Left renal cortex interstitium (tissue), 4 donors: ENCODE data around the gene GATAD2B. TPM values are rescaled to one million over a fixed set of nuclear protein-coding genes. Genes with fewer than 3 reads are reported as not detected.

Experiments used
- DNase-seq, 4 donors: peaks; one replicate each; pipeline ENCODE4 v3.0.0-alpha.2; 2013; ENCODE audit warnings: low read depth in 4 of 4, low spot score in 2 of 4, missing footprints in 1 of 4
- polyA plus RNA-seq, 4 donors: library from polyadenylated mRNA; unstranded; fragments of 120-200 nt; gene quantifications; one replicate each; pipeline ENCODE4 v1.2.1, GENCODE V29; 2013; ENCODE audit not compliant: insufficient read length in 4 of 4

Gene GATAD2B
- polyA plus RNA-seq, 4 donors: 22.6 to 37.1 (median 28.9) TPM

DNA sequence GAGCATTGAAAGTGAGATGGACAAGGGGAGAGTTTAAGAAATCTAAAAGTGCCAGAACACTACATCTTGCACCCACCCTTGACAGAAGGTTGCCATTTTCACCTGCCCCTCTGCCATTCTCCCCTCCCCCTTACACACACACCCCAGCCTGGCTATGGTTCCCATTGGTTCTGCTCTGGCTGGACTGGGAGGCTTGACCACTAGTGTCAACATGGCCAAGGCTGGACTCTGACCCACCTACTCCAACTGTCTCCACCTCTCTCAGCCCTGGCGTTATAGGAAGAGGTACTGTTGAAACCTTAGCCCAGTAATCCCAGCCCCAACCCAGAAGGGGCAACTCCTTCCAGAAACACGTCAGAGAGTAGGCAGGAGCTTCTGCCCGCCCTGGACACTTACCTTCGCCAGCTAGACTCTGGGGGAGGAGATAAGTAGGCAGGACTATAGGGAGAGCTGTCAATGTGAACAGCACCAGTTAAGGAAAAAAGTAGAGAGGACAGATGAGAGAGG lies 31.1 kb upstream of the GATAD2B start:
- DNase-seq: no peak

DNA sequence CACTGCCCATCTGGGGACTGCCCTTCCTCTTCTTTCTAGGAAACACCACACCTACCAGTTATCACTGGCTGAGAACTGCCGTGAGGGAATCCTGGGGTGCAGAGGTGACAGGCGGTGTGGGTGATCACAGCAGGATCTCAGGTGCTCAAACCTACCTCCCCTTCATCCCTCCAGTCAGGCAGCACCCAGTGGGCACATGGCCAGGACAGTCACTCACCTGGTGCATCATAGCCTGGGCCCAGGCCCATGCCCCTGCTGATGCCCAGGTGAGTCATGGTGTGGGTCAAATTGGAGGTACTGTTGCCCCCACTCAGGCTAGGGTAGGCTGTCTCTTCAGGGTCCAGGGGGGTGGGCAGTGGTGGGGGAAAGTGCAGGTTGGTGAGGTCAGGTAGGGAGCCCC lies 29.0 kb upstream of the GATAD2B start:
- DNase-seq: no peak

DNA sequence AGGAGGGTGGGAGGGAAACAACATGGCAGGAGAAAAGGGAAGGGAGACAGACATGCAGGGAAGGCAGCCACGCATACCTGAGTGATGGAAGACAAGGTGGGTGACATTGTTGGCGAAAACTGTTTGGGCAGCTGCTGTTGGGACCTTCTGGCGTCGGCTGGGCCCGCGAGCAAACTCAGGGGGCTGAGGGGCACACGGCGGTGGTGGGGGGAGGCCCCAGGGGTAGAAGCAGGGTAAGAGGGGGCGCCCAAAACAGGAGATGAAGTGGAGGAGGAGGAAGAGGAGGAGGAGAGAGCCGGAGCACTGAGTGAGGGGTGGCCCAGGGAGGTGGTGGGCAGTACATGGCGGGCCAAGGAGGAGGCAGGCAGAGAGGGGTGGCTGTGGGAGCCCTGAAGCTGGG lies 28.4 kb upstream of the GATAD2B start:
- no peak for DNase-seq

DNA sequence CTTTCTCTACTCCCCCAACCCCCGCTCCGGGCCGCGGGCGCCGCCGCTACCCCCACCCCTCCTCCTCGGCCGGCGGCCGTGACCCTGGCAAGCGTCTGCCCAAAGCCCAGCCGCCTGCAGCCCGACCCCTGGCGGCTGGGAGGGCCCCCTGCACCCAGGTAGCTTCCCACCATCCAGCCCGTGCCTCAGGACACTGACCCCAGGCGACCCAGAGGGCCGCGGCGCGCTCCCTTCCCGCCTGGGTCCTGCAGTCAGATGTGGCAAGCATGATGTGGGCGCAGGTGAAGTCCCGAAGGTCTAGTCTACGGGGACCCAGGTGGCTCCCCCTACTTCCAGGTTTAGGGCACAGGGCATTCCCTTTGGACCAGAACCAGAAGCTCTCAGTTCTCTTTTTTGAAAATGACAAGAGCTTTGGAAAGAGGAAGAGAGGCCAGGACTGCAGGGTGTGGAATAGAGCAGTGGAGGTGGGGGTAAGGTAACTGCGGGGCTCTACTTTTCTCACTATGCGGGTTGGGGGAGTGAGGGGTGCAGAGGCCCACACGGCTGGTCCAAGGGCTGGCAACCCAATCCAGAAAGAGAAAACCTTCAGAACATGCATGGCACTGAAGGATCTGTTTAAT lies 24.0 kb upstream of the GATAD2B start, which contains the start of gene DENND4B:
TSS of gene DENND4B (minus strand) at position 97 of the 620 bp plus-strand sequence. CDS start 2,344 bp downstream, outside the sequence.
- peak in 1 of 4 donors; percentile 68 for DNase-seq

DNA sequence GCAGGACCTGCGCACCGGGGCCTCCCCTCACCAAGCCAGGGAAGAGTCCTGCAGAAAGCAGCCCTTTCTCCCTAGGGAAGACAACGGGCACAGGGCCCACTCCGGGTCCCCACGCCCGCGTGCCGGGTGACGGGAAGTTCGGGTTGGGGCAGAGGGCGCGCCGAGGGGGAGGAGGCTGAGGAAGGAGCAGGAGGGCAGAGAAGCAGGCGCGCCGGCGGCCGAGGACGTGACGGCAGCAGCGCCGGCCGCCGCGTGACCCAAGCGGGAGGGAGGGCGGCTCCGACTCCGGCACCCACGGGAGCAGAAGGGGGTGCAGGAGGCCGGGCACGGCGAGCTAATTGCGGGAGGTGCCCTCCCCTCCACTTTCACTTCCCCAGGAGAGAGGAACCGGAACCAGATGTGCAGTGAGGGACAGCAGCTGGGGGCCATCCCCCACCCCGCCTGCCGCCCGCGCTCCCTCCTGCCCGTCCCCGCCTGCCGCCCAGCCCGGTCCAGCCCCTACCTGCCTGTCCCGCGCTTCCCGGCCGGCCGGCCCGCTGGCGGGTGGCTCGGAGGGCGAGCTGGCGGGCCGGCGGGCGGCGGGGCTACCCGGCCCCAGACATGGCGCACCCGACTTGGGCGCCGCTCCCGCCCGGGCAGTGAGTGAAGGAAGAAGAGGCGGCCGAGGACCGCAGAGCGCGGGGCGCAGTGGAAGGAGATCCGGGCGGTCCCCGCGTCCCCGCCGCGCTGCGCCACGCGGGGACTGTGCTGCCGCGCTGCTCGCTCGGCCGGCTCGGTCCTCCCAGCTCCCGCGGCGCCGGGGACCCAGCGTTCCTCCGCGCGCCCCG lies 23.2 kb upstream of the GATAD2B start:
- no peak for DNase-seq

DNA sequence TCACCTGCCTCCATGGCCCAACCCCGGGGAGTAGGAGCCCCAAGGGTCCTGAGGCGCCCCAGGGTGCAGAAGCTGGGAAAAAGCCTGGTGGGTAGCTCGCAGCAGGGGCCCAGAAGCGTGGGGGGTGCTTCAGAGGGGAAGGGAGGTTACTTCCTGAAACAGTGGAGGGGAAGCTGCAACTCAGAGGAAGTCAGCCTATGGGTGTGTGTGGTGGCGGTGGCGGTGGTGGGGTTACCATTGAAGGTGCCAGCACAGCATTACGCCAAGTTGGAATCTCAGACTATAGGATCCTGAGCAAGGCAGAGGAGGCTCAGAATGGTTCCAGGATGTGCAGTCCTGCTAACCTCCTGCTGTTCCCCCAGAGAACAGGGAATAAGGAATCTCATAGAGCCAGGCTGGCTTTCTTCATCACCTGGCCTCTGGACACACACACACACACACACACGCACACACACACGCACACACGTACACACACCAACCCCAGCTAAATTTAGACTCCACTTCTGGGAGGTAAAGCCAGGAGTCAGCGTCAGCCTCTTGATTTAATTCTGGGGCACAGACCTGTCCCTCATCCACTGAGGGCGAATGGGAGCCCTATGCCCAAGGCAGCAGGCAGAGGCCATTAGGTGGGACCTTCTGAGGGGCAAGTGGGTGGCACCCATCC lies 22.5 kb upstream of the GATAD2B start:
- DNase-seq: no peak

DNA sequence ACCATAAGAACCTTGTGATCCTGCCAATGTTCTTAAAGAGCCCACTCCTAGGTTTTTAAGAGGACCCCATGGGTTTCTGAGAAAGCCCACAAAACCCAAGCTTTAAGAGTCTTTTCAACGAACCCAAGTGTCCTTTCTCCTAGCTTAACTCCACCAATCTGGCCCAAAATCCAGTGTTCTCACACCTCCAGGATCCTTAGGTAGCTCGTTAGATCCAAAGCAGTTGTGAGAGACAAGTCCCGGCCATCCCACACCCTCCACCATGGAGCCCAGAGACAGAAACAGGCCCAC lies 22.0 kb upstream of the GATAD2B start:
- DNase-seq: no peak

DNA sequence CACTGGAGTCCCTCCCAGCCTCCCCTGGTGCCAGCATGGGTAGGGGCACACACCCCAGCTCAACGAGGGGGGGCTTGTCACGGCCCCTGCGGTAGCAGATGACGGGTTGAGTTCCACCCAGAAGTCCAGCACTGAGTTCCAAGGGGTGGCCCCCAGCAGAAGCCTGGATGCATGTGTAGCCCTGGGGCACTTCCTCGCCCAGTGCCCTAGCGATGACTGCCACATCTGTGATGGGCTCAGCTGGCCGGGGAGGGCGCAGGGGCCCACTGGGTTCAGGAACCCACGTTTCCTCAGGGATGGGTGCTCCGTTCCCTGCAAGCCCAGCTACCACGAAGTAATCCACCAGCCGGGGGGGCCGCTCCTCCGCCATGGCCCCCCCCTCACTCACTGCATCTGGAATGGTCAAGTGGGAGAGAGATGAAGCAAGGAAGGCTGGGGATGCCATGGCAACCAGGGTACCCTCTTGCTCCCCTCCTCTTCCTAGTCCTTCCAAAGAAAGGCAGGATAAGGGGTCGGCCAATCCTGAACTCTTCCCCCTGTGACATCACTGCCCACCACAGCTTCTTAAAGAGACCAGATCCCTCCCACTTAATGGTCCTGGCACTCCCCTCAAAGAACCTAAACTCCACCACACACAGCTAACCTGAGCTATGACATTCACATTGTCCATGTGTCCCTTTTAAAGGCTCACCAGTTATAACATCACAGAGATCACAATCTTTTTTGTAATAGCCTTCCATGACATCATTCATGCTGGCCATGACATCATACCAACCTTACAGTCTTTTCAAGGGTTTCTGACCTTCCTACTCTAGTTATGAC lies 21.4 kb upstream of the GATAD2B start:
- DNase-seq: no peak

DNA sequence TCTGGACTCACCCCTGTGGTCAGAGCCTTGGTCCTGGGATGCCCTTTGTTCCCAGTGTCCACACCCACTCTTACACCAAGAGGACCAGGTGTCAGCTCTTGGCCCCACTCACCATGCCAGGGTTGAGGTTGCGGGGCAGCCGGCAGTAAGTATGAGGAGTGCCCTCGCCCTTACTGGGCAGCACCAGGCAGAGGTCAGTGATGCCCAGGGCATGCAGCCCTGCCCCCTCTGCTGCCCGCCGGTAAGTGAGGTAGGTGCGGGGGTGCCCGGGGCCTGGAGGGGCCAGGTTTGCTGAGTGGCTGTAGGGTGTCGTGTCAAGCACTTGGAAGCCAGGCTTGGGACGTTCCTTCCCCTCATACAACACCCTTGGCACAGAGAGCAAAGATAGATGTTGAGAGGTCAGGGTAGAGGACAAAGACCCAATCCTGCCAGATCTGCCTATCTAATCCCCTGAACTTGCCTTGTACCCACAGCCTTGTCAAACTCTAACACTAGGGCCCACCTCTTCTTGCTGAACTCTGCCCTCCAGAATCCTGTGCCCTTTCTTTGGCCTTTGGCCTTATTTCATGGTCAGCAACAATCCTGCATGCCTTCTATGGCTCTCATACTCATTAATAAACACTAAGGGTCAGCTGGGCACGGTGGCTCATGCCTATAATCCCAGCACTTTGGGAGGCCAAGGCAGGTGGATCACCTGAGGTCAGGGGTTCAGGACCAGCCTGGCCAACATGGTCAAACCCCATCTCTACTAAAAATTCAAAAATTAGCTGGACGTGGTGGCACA lies 20.2 kb upstream of the GATAD2B start:
- DNase-seq: no peak

DNA sequence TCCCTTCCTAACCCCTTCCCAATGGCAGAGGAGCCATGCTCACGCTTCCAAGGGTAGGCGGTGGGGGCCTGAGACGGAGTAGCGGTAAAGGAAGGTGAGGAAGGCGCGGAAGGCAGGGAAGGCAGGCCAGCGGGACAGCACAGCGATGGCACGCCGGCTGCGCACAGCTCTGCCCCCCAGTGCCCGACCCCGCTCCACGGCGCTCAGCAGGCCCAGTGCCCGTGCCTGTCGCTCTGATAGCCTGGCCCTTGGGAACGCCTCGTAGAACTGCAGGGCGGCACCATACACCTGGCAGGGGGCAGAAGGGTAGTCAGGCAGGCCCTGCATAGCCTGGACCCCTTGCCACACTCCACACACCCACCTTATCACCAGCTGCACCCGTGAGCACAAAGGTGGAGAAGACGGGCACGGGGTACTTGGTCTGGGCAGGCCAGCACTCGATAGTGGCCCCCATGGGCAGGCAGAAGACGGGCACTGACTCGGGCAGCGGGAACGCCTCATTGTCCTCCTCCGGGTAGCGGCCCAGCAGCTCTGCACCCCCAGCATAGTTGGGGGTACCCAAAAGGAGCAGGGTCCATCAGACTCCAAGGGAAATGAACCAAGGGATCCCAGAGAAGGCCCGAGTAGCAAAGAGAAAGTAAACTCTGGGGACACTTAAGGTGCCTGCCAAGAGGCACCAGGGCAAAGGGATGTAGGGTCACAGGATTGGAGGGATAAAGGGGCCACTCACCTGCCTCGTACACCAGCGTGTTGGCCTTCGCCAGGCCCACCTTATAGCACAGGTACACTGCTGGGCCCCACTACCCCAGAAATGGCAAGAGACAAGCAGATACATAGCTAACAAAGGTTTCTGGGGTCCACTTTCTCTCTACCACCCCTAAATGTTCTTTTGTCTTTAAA lies 19.3 kb upstream of the GATAD2B start:
- no peak for DNase-seq

DNA sequence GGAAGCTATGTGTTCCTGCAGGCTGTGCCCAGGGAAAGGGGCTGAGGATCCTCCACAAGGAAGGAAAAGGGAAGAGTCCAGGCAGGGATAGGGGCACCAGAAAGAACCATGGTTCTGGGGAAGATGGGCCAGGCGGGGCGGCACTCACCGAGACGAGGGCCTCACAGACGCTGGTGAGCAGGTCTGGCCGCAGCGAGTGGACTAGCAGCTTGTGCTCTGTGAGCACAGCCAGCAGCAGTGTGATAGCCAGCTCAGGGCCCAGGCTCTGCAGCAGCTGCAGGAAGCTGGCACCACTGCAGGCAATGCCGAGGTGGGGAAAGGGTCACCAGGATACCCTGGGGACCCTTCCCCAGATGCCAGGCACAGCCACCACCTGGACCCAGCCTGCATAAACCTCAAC lies 18.0 kb upstream of the GATAD2B start:
- no peak for DNase-seq

DNA sequence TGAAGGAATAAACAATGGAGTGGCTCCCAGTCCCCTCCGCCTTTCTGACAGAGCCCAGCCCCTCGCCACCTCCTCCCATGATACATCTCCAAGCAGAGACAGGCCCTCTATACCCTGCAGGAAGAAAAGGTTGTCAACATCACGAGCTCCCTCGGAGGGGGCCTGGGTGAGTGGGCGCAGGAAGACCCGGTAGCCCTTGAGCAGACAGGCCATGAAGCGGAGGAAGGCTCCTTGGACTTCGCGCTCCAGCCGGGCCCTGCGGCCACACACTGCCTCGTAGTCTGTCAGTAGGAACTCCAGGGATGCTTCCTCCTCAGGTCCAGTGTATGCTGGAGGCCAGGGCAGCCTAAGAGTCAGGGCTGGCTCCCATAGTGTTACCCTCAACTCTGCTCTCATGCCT lies 16.7 kb upstream of the GATAD2B start:
- no peak for DNase-seq

DNA sequence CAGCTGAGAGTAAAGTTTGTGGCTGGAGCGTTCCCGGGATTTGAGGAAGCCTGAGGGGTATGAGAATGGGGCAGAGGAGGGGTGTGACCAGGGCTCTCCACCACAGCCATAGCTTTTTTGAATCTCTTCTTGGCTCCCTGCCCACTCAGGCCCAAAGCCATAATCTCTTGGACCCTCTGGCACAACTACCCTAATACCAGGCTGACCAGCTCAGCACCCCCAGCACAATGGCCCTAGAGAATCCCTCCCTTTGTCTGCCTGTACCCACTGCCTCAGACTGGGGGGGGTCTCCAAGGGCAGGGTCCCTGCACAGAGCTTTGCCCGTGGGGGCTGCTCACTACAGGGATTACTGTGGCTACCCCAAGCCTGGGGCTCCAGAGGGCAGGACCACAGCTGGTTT lies 16.2 kb upstream of the GATAD2B start:
- no peak for DNase-seq

DNA sequence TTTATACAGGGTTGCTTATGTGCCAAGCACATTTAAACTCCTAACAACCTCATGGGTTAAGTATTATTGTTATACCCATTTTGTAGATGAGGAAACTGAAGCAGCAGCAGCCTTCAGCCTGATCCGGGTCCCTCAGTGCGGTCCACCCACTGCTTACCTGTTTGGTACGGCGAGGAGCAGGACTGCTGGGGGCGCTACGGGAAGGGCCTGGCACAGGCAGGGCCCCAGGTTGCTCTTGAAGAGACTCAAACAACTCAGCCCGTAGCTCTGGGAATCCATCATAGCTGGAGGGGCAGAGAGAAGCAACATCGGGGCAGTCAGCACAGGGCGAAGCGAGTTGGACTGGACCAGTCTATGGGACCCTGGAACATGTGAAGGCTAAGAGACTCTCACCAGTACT lies 14.6 kb upstream of the GATAD2B start:
- no peak for DNase-seq

DNA sequence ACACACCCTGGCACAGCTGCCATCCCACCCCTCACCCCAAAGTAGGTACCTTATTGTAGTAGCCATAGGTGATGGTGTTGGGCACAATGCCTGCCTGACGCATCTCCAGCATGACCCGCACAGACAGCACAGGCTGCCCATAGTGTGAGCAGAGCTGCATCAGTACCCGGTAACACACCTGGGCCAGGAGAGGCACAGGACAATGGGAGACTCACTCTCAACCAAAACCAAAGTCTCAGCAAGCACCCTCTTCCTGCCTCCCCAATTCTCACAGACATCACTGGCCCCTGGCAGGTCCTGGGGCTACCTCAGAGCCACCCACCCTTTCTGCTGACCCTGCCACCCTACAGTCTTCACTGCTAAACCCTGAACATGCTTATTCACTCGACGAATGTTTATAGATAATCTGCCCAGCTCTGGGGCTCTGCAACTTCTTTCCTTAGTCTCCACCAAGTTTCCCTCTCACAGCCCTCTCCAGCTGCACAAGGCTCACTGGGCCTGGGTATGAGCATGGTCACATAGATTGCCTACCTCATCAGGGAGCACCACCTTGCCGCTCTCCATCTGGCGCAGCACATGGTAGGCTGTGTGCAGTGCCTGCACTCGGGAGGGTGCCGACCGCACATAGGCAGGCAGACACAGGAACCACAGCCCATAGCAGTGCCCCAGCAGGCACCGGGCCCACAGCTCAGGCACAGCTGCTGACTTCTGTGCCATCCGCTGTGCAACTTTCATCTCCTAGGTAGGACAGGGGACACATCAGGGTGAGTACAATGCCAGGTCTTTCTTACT lies 13.4 kb upstream of the GATAD2B start:
- DNase-seq: no peak

DNA sequence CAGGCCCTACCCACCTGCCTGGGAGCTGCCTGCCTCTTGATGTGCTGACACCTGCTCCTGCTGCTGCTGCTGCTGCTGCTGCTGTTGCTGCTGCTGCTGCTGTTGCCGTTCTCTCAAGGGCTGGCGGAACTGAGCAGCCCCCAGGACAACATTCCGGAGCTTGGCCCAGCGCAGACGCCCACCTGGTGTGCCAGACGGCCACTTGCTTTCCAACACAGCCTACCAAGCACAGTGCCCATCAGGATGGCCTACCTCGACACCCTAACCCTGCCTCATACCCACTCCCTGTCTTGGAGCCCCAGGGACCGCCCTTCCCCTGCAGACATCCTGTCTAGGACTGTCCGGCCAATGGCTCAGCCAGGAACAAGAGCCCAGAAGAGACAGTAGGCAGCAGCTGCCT lies 12.0 kb upstream of the GATAD2B start:
- no peak for DNase-seq

DNA sequence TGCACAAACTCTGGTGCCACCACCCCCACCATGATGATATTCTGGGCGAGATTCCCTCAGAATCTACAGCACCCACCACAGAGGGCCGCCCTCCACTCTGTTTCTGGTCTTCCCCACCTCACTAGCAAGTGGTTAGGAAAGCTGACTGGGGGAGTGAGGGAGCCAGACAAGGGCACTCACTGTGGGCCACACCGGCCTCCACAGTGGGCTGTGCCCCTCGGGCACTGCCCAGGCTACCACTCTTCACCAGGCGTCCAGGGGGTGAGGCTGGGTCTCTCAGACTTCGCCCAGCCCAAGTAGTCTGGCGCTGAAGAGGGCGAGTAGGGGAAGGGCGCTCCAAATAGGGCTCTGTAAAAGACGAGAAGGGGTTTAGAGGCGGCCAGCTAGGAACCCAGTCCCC lies 11.2 kb upstream of the GATAD2B start:
- DNase-seq: no peak

DNA sequence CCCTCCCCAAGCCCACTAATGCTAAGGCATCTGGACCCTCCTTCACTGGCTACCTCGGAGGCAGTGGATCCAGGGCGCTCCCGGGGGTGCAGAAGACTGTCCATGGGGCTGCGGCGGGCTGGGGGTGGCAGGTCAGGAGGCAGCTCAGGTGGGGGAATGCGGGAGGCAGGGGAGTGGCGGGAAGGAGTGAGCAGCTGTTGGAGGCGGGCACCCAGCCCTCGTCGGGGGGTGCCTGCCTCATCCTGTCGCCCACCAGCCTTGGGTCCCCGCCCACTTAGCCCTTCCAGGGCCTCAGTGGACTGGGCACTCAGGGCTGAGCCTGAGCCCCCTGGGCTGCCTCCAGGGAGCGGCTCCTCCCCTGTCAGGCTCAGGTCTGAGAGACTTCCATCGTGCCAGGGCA lies 10.7 kb upstream of the GATAD2B start:
- no peak for DNase-seq
